Measurements from ENCODE around the gene IGFBP7.
A peak's percentile ranks its signal among the peaks of the same experiment; 100 is the strongest.

The IGFBP7 gene

GRCh38 chr4:57116245-57116644, 6.1 kb upstream of the IGFBP7 start:
- DNase-seq (ENCODE audit: low read depth, low spot score), result no peak
- Histone ChIP-seq H3K9ac (ENCODE audit: insufficient read length, low read depth) (no peak overlapping the region), H3K36me3 (ENCODE audit: insufficient read depth, insufficient read length, low read length) (no peaks in the 10 kb centered on the region), H3K9me3 (ENCODE audit: insufficient read depth, low read length) (no peaks in the 10 kb centered on the region), H3K4me1 (ENCODE audit: insufficient read depth, insufficient read length) (no peaks in the 10 kb centered on the region), H3K27me3 (ENCODE audit: insufficient read depth, insufficient read length) (no peaks in the 10 kb centered on the region), H3K4me3 (ENCODE audit: insufficient read length, low read depth) (no peak overlapping the region)
- TF ChIP-seq ZNF274 (IDR thresholded peaks at IDR 0.05; ENCODE audit: low read depth, low read length) (no peak), SUZ12 (IDR thresholded peaks at IDR 0.05; ENCODE audit: extremely low read depth, insufficient read depth, insufficient read length) (no peak), YY1 (IDR thresholded peaks at IDR 0.05; ENCODE audit: insufficient read depth, insufficient read length) (no peak)

- no peak overlapping the region for H3K9ac ChIP-seq (ENCODE audit: insufficient read length, low read depth)
- H3K4me3 ChIP-seq (ENCODE audit: insufficient read length, low read depth), result no peak overlapping the region
- TF ChIP-seq SUZ12 (IDR thresholded peaks at IDR 0.05; ENCODE audit: extremely low read depth, insufficient read depth, insufficient read length) (no peak), YY1 (IDR thresholded peaks at IDR 0.05; ENCODE audit: insufficient read depth, insufficient read length) (no peak), ZNF274 (IDR thresholded peaks at IDR 0.05; ENCODE audit: low read depth, low read length) (no peak)
- no peaks in the 10 kb centered on the region for H3K36me3 ChIP-seq (ENCODE audit: insufficient read depth, insufficient read length, low read length)
- H3K4me1 ChIP-seq (ENCODE audit: insufficient read depth, insufficient read length), result no peaks in the 10 kb centered on the region
- H3K27me3 ChIP-seq (ENCODE audit: insufficient read depth, insufficient read length), result no peaks in the 10 kb centered on the region
- H3K9me3 ChIP-seq (ENCODE audit: insufficient read depth, low read length), result no peaks in the 10 kb centered on the region
- no peak for DNase-seq (ENCODE audit: low read depth, low spot score)
Measured at GRCh38 chr4:57114973-57115372, 4.8 kb upstream of the IGFBP7 start.

GRCh38 chr4:57113870-57114269, 3.7 kb upstream of the IGFBP7 start:
- Histone ChIP-seq H3K36me3 (ENCODE audit: insufficient read depth, insufficient read length, low read length) (no peaks in the 10 kb centered on the region), H3K4me1 (ENCODE audit: insufficient read depth, insufficient read length) (no peaks in the 10 kb centered on the region), H3K4me3 (ENCODE audit: insufficient read length, low read depth) (no peak overlapping the region), H3K9ac (ENCODE audit: insufficient read length, low read depth) (no peak overlapping the region), H3K27me3 (ENCODE audit: insufficient read depth, insufficient read length) (peaks cover 9% of the 10 kb centered on the region), H3K9me3 (ENCODE audit: insufficient read depth, low read length) (no peaks in the 10 kb centered on the region)
- DNase-seq (ENCODE audit: low read depth, low spot score), result no peak
- TF ChIP-seq YY1 (IDR thresholded peaks at IDR 0.05; ENCODE audit: insufficient read depth, insufficient read length) (no peak), ZNF274 (IDR thresholded peaks at IDR 0.05; ENCODE audit: low read depth, low read length) (no peak), SUZ12 (IDR thresholded peaks at IDR 0.05; ENCODE audit: extremely low read depth, insufficient read depth, insufficient read length) (no peak)

DNA sequence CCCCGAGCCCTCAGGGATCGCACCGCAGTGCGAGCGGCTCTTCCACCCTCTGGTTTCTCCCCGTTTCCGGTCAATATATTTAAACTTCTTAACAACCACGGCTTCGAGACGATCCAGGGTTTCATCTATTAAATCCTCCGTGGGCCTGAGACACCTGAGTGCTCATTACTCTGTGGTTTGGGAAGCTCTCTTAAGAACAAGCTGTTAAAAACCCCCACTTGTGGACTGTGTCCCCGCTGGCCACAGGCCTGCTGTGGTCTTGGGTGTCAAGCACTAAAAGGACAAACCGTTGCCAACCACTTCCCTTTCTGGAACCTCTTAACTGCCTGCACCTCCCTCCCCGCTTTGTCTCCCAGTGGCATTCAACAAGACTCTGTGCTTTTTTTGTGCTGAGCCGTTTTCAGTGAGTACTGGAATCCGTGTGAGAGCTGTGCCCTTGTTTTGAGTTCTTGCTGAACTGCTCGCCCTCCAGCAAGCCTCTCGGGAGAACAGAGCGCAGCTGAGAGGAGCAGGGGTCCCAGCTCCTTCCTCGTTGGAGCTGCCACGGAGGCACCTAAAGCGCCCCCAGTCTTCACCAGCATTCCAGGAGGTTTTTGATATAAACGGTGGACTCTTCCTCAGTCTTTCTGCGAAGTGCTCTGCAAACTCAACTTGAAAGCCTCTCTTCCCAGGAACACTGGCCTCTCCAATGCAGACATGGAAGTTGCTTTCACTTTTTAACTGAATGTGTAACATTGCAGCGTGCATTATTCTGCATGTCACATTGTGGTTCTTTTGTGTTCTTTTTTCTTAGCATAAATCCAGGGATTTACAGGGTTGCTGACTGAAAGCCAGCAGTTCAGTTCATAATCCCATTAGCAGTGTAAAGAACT, 691 bp upstream of the IGFBP7 start:
- peak overlapping the region; percentile 58 for H3K4me3 ChIP-seq (ENCODE audit: insufficient read length, low read depth)
- no peaks in the 10 kb centered on the region for H3K9me3 ChIP-seq (ENCODE audit: insufficient read depth, low read length)
- peak overlapping the region; percentile 77 for H3K9ac ChIP-seq (ENCODE audit: insufficient read length, low read depth)
- H3K36me3 ChIP-seq (ENCODE audit: insufficient read depth, insufficient read length, low read length), result peaks cover 3% of the 10 kb centered on the region
- peaks cover 9% of the 10 kb centered on the region for H3K27me3 ChIP-seq (ENCODE audit: insufficient read depth, insufficient read length)
- DNase-seq (ENCODE audit: low read depth, low spot score), result peak; percentile 38
- no peaks in the 10 kb centered on the region for H3K4me1 ChIP-seq (ENCODE audit: insufficient read depth, insufficient read length)
- TF ChIP-seq SUZ12 (IDR thresholded peaks at IDR 0.05; ENCODE audit: extremely low read depth, insufficient read depth, insufficient read length) (no peak), YY1 (IDR thresholded peaks at IDR 0.05; ENCODE audit: insufficient read depth, insufficient read length) (no peak), ZNF274 (IDR thresholded peaks at IDR 0.05; ENCODE audit: low read depth, low read length) (no peak)

DNA sequence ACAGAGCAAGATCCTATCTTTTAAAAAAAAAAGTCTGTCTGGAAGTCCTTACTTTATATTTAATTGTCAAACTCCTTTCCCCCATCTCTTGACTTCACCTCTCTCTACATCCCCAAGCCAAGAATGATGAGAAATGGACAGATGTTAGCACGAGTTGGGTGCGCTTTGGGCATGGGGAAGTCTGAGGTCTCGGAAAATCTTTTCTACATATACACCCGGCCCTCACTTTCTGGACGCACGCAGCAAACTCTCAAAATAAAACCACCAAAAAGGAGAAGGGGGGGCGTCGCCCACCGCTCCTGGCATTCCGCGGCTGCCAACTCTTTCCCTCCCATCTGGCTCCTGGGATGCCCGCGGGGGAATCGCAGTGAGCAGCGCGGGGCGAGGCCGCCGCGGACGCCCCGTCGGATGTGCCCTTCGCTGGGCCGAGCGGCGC, 756 bp downstream of the IGFBP7 start:
- no peaks in the 10 kb centered on the region for H3K4me1 ChIP-seq (ENCODE audit: insufficient read depth, insufficient read length)
- peak overlapping the region; percentile 77 for H3K9ac ChIP-seq (ENCODE audit: insufficient read length, low read depth)
- H3K36me3 ChIP-seq (ENCODE audit: insufficient read depth, insufficient read length, low read length), result peaks cover 8% of the 10 kb centered on the region
- DNase-seq (ENCODE audit: low read depth, low spot score), result no peak
- TF ChIP-seq YY1 (IDR thresholded peaks at IDR 0.05; ENCODE audit: insufficient read depth, insufficient read length), result no peak
- no peak for TF ChIP-seq ZNF274 (IDR thresholded peaks at IDR 0.05; ENCODE audit: low read depth, low read length)
- TF ChIP-seq SUZ12 (IDR thresholded peaks at IDR 0.05; ENCODE audit: extremely low read depth, insufficient read depth, insufficient read length), result no peak
- no peaks in the 10 kb centered on the region for H3K9me3 ChIP-seq (ENCODE audit: insufficient read depth, low read length)
- H3K4me3 ChIP-seq (ENCODE audit: insufficient read length, low read depth), result peak overlapping the region; percentile 58
- peaks cover 9% of the 10 kb centered on the region for H3K27me3 ChIP-seq (ENCODE audit: insufficient read depth, insufficient read length)

- no peaks in the 10 kb centered on the region for H3K9me3 ChIP-seq (ENCODE audit: insufficient read depth, low read length)
- DNase-seq (ENCODE audit: low read depth, low spot score), result no peak
- H3K27me3 ChIP-seq (ENCODE audit: insufficient read depth, insufficient read length), result peaks cover 9% of the 10 kb centered on the region
- peaks cover 8% of the 10 kb centered on the region for H3K36me3 ChIP-seq (ENCODE audit: insufficient read depth, insufficient read length, low read length)
- H3K4me3 ChIP-seq (ENCODE audit: insufficient read length, low read depth), result no peak overlapping the region
- peaks cover 4% of the 10 kb centered on the region for H3K4me1 ChIP-seq (ENCODE audit: insufficient read depth, insufficient read length)
- H3K9ac ChIP-seq (ENCODE audit: insufficient read length, low read depth), result no peak overlapping the region
- TF ChIP-seq ZNF274 (IDR thresholded peaks at IDR 0.05; ENCODE audit: low read depth, low read length), result no peak
- TF ChIP-seq YY1 (IDR thresholded peaks at IDR 0.05; ENCODE audit: insufficient read depth, insufficient read length), result no peak
- no peak for TF ChIP-seq SUZ12 (IDR thresholded peaks at IDR 0.05; ENCODE audit: extremely low read depth, insufficient read depth, insufficient read length)
Measured at GRCh38 chr4:57106181-57106580, 4.0 kb downstream of the IGFBP7 start.

GRCh38 chr4:57104706-57105560, 5.3 kb downstream of the IGFBP7 start:
- no peak overlapping the region for H3K4me3 ChIP-seq (ENCODE audit: insufficient read length, low read depth)
- H3K36me3 ChIP-seq (ENCODE audit: insufficient read depth, insufficient read length, low read length), result peaks cover 8% of the 10 kb centered on the region
- no peaks in the 10 kb centered on the region for H3K9me3 ChIP-seq (ENCODE audit: insufficient read depth, low read length)
- H3K27me3 ChIP-seq (ENCODE audit: insufficient read depth, insufficient read length), result peaks cover 9% of the 10 kb centered on the region
- no peak for DNase-seq (ENCODE audit: low read depth, low spot score)
- no peak overlapping the region for H3K9ac ChIP-seq (ENCODE audit: insufficient read length, low read depth)
- TF ChIP-seq ZNF274 (IDR thresholded peaks at IDR 0.05; ENCODE audit: low read depth, low read length) (no peak), YY1 (IDR thresholded peaks at IDR 0.05; ENCODE audit: insufficient read depth, insufficient read length) (no peak), SUZ12 (IDR thresholded peaks at IDR 0.05; ENCODE audit: extremely low read depth, insufficient read depth, insufficient read length) (no peak)
- H3K4me1 ChIP-seq (ENCODE audit: insufficient read depth, insufficient read length), result peaks cover 4% of the 10 kb centered on the region
